NCI-H460 (cell line): ENCODE data around the gene LRRC2. TPM values are rescaled to one million over a fixed set of nuclear protein-coding genes. Genes with fewer than 3 reads are reported as not detected.
"Not testable (repeated sequence)": the region's sequence is repeated elsewhere in the genome, so short reads cannot be mapped to it uniquely, and the experiment has no call there.

Experiments
- DNase-seq: peaks from one replicate; pipeline ENCODE4 v3.0.0-alpha.2; 2016; ENCODE audit warnings: low read depth; ENCODE audit errors: extremely low read depth
- total RNA-seq: library from RNA; depleted of rRNA; stranded (reverse); fragments of >200 nt; shearing (Covaris generic); gene quantifications from 2 replicates; pipeline ENCODE4 v1.2.3, GENCODE V29; 2014

Gene LRRC2
- total RNA-seq, 1 experiment from 2014 or later = not detected

GRCh38 chr3:46585799-46586693 lies 19.9 kb upstream of the LRRC2 start:
- no peak for DNase-seq

GRCh38 chr3:46584598-46585467 lies 18.7 kb upstream of the LRRC2 start:
- no peak for DNase-seq

- DNase-seq = no peak
Measured at GRCh38 chr3:46580675-46581074, 14.6 kb upstream of the LRRC2 start.

- no peak for DNase-seq
Measured at GRCh38 chr3:46579756-46580286, 13.7 kb upstream of the LRRC2 start.

GRCh38 chr3:46578973-46579755 lies 13.1 kb upstream of the LRRC2 start:
- no peak for DNase-seq

GRCh38 chr3:46577580-46578249 lies 11.6 kb upstream of the LRRC2 start:
- DNase-seq = not testable (repeated sequence)

- no peak for DNase-seq
Measured at GRCh38 chr3:46576879-46577278, 10.8 kb upstream of the LRRC2 start.

- DNase-seq = no peak
Measured at GRCh38 chr3:46576386-46576785, 10.3 kb upstream of the LRRC2 start.

GRCh38 chr3:46575577-46576222 lies 9.6 kb upstream of the LRRC2 start:
- DNase-seq = no peak

GRCh38 chr3:46574881-46575576 lies 8.9 kb upstream of the LRRC2 start:
- no peak for DNase-seq

GRCh38 chr3:46574243-46574646 lies 8.1 kb upstream of the LRRC2 start:
- DNase-seq = no peak

- no peak for DNase-seq
Measured at GRCh38 chr3:46573701-46574100, 7.6 kb upstream of the LRRC2 start.

GRCh38 chr3:46571684-46572083 lies 5.6 kb upstream of the LRRC2 start:
- DNase-seq = no peak

- DNase-seq = no peak
Measured at GRCh38 chr3:46565607-46566039, 479 bp downstream of the LRRC2 start.

- DNase-seq = no peak
Measured at GRCh38 chr3:46565077-46565476, 1.0 kb downstream of the LRRC2 start.

GRCh38 chr3:46564190-46565021 lies 1.7 kb downstream of the LRRC2 start:
- no peak for DNase-seq

- DNase-seq = no peak
Measured at GRCh38 chr3:46561951-46562350, 4.2 kb downstream of the LRRC2 start.

GRCh38 chr3:46561511-46561910 lies 4.6 kb downstream of the LRRC2 start:
- no peak for DNase-seq
